Left lung (tissue), 10 donors: Measurements from ENCODE around the gene LSM5. TPM values are rescaled to one million over a fixed set of nuclear protein-coding genes. Genes with fewer than 3 reads are reported as not detected.
"Not testable (repeated sequence)": the region's sequence is repeated elsewhere in the genome, so short reads cannot be mapped to it uniquely, and the experiment has no call there.

Source experiments
- ATAC-seq: fragments of 200-7000 bp; cut with Tn5 transposase; one replicate; pipeline ENCODE4 v1.9.1; 2020; ENCODE audit warnings: moderate library complexity
- DNase-seq, 4 donors: peaks; one replicate each; pipeline ENCODE4 v3.0.0-alpha.2; 2013 to 2020
- H3K27ac ChIP-seq, 2 donors: fragments of 200-600 bp; sonication (generic) in 1 of 2; one replicate each; pipeline versions ENCODE4 v1.5.0 to v1.8.0; 2020 to 2021
- H3K27me3 ChIP-seq, 2 donors: fragments of 200-600 bp; sonication (generic) in 1 of 2; one replicate each; pipeline versions ENCODE4 v1.5.0 to v1.8.0; 2020 to 2021
- H3K36me3 ChIP-seq, 2 donors: fragments of 200-600 bp; sonication (generic) in 1 of 2; one replicate each; pipeline versions ENCODE4 v1.5.0 to v1.8.0; 2020 to 2021
- H3K4me1 ChIP-seq, 2 donors: fragments of 200-600 bp; one replicate each; pipeline ENCODE4 v1.8.0; 2021
- H3K4me3 ChIP-seq, 2 donors: fragments of 200-600 bp; sonication (generic) in 1 of 2; one replicate each; pipeline versions ENCODE4 v1.5.0 to v1.8.0; 2020 to 2021; ENCODE audit warnings: mild to moderate bottlenecking in 1 of 2
- H3K9me3 ChIP-seq, 2 donors: fragments of 200-600 bp; sonication (generic) in 1 of 2; one replicate each; pipeline versions ENCODE4 v1.5.0 to v1.8.0; 2020 to 2021
- intact Hi-C, 2 donors: fragments of 100-400 bp; cut with DNase I; formaldehyde crosslinking; loops; one replicate each; pipeline versions ENCODE4 v1.11.2 to v1.14.2; 2022
- polyA plus RNA-seq, 6 donors: library from polyadenylated mRNA; unstranded; fragments of 120-200 nt; gene quantifications; one replicate each; pipeline ENCODE4 v1.2.1, GENCODE V29; 2013; ENCODE audit not compliant: insufficient read length in 6 of 6
- total RNA-seq, 2 donors: library from RNA; stranded (reverse); fragmentation: NEBNext Ultra II Directional; extraction: Animal tissue kit (Norgen Biotek cat#: 25700); gene quantifications; one replicate each; pipeline ENCODE4 v1.2.1, GENCODE V29; 2021
- TF ChIP-seq, protein P1 (sequence below), 2 donors: fragments of 200-600 bp; sonication (generic) in 1 of 2; IDR thresholded peaks; one replicate each; pipeline versions ENCODE4 v1.5.0 to v1.8.0; 2021; ENCODE audit warnings: antibody characterized with exemption in 2 of 2
- donor health status: DM: no; HTN: yes; CAD: no.
- donor health status: DM: no; HTN: no; CAD: no.

Gene LSM5
- total and polyA plus RNA-seq, 8 donors = 39.4 to 90.0 (median 74.5) TPM

DNA sequence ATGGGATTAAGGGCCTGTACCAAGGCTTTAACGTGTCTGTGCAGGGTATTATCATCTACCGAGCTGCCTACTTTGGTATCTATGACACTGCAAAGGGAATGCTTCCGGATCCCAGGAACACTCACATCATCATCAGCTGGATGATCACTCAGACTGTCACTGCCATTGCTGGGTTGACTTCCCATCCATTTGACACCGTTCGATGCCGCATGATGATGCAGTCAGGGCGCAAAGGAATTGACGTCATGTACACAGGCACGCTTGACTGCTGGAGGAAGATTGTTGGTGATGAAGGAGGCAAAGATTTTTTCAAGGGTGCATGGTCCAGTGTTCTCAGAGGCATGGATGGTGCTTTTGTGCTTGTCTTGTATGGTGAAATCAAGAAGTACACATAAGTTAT, 18.2 kb downstream of the LSM5 start:
- TF ChIP-seq, protein P1, sequence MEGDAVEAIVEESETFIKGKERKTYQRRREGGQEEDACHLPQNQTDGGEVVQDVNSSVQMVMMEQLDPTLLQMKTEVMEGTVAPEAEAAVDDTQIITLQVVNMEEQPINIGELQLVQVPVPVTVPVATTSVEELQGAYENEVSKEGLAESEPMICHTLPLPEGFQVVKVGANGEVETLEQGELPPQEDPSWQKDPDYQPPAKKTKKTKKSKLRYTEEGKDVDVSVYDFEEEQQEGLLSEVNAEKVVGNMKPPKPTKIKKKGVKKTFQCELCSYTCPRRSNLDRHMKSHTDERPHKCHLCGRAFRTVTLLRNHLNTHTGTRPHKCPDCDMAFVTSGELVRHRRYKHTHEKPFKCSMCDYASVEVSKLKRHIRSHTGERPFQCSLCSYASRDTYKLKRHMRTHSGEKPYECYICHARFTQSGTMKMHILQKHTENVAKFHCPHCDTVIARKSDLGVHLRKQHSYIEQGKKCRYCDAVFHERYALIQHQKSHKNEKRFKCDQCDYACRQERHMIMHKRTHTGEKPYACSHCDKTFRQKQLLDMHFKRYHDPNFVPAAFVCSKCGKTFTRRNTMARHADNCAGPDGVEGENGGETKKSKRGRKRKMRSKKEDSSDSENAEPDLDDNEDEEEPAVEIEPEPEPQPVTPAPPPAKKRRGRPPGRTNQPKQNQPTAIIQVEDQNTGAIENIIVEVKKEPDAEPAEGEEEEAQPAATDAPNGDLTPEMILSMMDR (IDR thresholded peaks at IDR 0.05) = no peak
- no peaks in the 10 kb centered on the region for H3K4me1 ChIP-seq
- DNase-seq = no peak
- H3K27ac ChIP-seq = no peak overlapping the region
- no peak overlapping the region for H3K4me3 ChIP-seq
- ATAC-seq = no peak
- H3K27me3 ChIP-seq = peaks cover 0 to 6% of the 10 kb centered on the region in 2 donors
- no peaks in the 10 kb centered on the region for H3K9me3 ChIP-seq
- H3K36me3 ChIP-seq = no peaks in the 10 kb centered on the region
- intact Hi-C loops = no loop called here

DNA sequence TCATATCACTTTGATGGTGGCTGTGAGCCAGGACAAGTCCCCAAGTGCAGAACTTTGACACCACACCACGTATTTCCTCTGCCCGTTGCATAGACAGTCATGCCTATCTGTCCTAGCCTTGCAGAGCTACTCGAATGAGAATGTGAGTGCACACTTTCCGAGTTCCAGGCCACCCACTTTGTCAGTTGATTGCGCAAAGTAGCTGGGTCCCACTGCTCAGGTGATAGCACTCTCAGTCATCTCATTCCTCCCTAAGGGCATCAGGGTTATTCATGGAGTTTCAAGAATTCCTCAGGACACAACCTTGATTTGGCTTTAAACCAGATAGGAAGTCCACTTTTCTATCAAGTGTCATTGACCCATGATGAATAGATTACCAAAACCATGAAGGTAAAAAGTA, 19.3 kb downstream of the LSM5 start:
- Histone ChIP-seq H3K36me3 (no peaks in the 10 kb centered on the region), H3K4me3 (no peak overlapping the region), H3K27me3 (peaks cover 0 to 6% of the 10 kb centered on the region in 2 donors), H3K4me1 (no peaks in the 10 kb centered on the region), H3K27ac (no peak overlapping the region), H3K9me3 (no peaks in the 10 kb centered on the region)
- TF ChIP-seq, protein P1 (IDR thresholded peaks at IDR 0.05) = no peak
- intact Hi-C loops = no loop called here
- no peak for DNase-seq
- no peak for ATAC-seq

- H3K27ac ChIP-seq, ATAC-seq, H3K4me1 ChIP-seq, intact Hi-C loops, DNase-seq, H3K9me3 ChIP-seq, H3K36me3 ChIP-seq, H3K27me3 ChIP-seq, H3K4me3 ChIP-seq: not testable (repeated sequence)
Measured at GRCh38 chr7:32470004-32470403, 20.2 kb downstream of the LSM5 start.

DNA sequence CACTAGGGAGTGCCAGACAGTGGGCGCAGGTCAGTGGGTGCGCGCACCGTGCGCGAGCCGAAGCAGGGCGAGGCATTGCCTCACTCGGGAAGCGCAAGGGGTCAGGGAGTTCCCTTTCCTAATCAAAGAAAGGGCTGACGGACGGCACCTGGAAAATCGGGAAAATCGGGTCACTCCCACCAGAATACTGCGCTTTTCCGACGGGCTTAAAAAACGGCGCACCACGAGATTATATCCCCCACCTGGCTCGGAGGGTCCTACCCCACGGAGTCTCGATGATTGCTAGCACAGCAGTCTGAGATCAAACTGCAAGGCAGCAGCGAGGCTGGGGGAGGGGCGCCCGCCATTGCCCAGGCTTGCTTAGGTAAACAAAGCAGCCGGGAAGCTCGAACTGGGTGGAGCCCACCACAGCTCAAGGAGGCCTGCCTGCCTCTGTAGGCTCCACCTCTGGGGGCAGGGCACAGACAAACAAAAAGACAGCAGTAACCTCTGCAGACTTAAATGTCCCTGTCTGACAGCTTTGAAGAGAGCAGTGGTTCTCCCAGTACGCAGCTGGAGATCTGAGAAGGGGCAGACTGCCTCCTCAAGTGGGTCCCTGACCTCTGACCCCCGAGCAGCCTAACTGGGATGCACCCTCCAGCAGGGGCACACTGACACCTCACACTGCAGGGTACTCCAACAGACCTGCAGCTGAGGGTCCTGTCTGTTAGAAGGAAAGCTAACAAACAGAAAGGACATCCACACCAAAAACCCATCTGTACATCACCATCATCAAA, 25.4 kb downstream of the LSM5 start:
- ATAC-seq, H3K4me3 ChIP-seq, H3K36me3 ChIP-seq, intact Hi-C loops, H3K4me1 ChIP-seq, H3K27me3 ChIP-seq, H3K27ac ChIP-seq, DNase-seq, H3K9me3 ChIP-seq: not testable (repeated sequence)

- TF ChIP-seq, protein P1 (IDR thresholded peaks at IDR 0.05) = no peak
- Histone ChIP-seq H3K27me3 (no peaks in the 10 kb centered on the region), H3K4me1 (no peaks in the 10 kb centered on the region), H3K9me3 (no peaks in the 10 kb centered on the region), H3K36me3 (no peaks in the 10 kb centered on the region), H3K4me3 (no peak overlapping the region), H3K27ac (no peak overlapping the region)
- intact Hi-C loops = no loop called here
- ATAC-seq (no peak), DNase-seq (no peak)
Measured at GRCh38 chr7:32462977-32463376, 27.2 kb downstream of the LSM5 start.

GRCh38 chr7:32462451-32462850, 27.7 kb downstream of the LSM5 start:
- DNase-seq = no peak
- intact Hi-C loops = no loop called here
- Histone ChIP-seq H3K4me3 (no peak overlapping the region), H3K27ac (no peak overlapping the region), H3K4me1 (no peaks in the 10 kb centered on the region), H3K36me3 (no peaks in the 10 kb centered on the region), H3K27me3 (no peaks in the 10 kb centered on the region), H3K9me3 (no peaks in the 10 kb centered on the region)
- TF ChIP-seq, protein P1 (IDR thresholded peaks at IDR 0.05) = no peak
- ATAC-seq = no peak
